Lower lobe of right lung (tissue), 2 donors: ENCODE measurements around the gene CGREF1. TPM values are rescaled to one million over a fixed set of nuclear protein-coding genes. Genes with fewer than 3 reads are reported as not detected.

ENCODE experiments used
- ATAC-seq, 2 donors: fragments of 200-7000 bp; cut with Tn5 transposase; one replicate each; pipeline ENCODE4 v1.9.1; 2020 to 2022; ENCODE audit warnings: mild to moderate bottlenecking in 2 of 2, moderate library complexity in 2 of 2
- DNase-seq: peaks from one replicate; pipeline ENCODE4 v3.0.0-alpha.2; 2020
- H3K27ac ChIP-seq: fragments of 200-600 bp; one replicate; pipeline ENCODE4 v1.8.0; 2022
- H3K27me3 ChIP-seq: fragments of 200-600 bp; one replicate; pipeline ENCODE4 v1.8.0; 2022; ENCODE audit warnings: low read depth
- H3K36me3 ChIP-seq: fragments of 200-600 bp; one replicate; pipeline ENCODE4 v1.8.0; 2022; ENCODE audit warnings: mild to moderate bottlenecking
- H3K4me1 ChIP-seq: fragments of 200-600 bp; one replicate; pipeline ENCODE4 v1.8.0; 2022
- H3K4me3 ChIP-seq: fragments of 200-600 bp; one replicate; pipeline ENCODE4 v1.8.0; 2022; ENCODE audit warnings: mild to moderate bottlenecking
- H3K9me3 ChIP-seq: fragments of 200-600 bp; one replicate; pipeline ENCODE4 v1.8.0; 2022
- intact Hi-C: fragments of 100-400 bp; cut with DNase I; formaldehyde crosslinking; loops from one replicate; pipeline ENCODE4 v1.11.0; 2022
- total RNA-seq: library from RNA; stranded (reverse); fragmentation: NEBNext Ultra II Directional; extraction: Animal tissue kit (Norgen Biotek cat#: 25700); gene quantifications from one replicate; pipeline ENCODE4 v1.2.1, GENCODE V29; 2021
- TF ChIP-seq, protein P1 (sequence below): fragments of 200-600 bp; IDR thresholded peaks from one replicate; pipeline ENCODE4 v1.8.0; 2022; ENCODE audit warnings: antibody characterized with exemption, mild to moderate bottlenecking
- donor health status: DM: no; HTN: yes; CAD: no; lungs with severe emphysema.

Gene CGREF1
- total RNA-seq, 1 donor from 2014 or later: 0.74 TPM

DNA sequence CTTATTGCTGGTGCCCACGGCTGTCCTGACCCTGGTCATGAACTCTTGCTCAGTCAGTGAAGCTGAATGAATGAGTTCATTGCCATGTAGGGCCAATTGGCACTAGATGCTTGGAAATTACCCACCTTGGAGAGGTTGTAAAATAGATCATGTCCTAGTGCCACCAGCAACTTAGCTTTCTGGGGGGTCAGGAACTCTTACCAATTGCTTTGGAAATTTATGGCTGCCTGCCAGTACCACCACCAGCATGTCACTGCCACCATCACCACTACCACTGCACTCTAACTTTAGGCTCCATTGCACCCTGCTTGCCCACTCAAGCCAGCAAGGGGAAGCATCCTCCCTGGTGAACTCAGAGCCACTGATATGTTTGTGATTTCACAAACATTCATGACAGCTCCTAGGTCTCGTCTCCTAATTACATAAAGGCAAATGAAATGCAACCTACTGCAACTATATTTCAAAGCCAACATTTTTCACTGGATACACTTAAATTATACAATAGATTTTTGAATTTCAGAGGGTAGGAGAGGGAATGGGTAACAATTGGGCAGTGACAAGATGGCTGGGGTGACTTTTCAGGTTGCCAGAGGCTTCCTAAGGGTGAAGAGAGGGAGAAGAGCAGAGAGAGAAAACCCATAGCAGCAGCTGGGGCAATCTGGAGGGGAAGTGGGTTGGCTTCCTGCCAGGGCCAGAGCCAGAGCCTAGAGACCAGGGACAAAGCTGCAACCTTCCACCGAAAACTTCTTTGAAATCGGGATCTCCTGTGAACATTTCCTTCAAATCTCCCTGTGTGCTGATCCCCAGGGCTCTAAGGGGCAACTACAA, 44.0 kb downstream of the CGREF1 start:
- peaks cover under 1% of the 10 kb centered on the region for H3K36me3 ChIP-seq
- intact Hi-C loops: no loop called here
- peak overlapping the region; percentile 7 for H3K27ac ChIP-seq
- DNase-seq: peak; percentile 72
- no peak for ATAC-seq
- no peak overlapping the region for H3K4me3 ChIP-seq
- no peaks in the 10 kb centered on the region for H3K27me3 ChIP-seq
- H3K9me3 ChIP-seq: no peaks in the 10 kb centered on the region
- TF ChIP-seq, protein P1, sequence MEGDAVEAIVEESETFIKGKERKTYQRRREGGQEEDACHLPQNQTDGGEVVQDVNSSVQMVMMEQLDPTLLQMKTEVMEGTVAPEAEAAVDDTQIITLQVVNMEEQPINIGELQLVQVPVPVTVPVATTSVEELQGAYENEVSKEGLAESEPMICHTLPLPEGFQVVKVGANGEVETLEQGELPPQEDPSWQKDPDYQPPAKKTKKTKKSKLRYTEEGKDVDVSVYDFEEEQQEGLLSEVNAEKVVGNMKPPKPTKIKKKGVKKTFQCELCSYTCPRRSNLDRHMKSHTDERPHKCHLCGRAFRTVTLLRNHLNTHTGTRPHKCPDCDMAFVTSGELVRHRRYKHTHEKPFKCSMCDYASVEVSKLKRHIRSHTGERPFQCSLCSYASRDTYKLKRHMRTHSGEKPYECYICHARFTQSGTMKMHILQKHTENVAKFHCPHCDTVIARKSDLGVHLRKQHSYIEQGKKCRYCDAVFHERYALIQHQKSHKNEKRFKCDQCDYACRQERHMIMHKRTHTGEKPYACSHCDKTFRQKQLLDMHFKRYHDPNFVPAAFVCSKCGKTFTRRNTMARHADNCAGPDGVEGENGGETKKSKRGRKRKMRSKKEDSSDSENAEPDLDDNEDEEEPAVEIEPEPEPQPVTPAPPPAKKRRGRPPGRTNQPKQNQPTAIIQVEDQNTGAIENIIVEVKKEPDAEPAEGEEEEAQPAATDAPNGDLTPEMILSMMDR: no peak
- H3K4me1 ChIP-seq: peaks cover 58% of the 10 kb centered on the region

DNA sequence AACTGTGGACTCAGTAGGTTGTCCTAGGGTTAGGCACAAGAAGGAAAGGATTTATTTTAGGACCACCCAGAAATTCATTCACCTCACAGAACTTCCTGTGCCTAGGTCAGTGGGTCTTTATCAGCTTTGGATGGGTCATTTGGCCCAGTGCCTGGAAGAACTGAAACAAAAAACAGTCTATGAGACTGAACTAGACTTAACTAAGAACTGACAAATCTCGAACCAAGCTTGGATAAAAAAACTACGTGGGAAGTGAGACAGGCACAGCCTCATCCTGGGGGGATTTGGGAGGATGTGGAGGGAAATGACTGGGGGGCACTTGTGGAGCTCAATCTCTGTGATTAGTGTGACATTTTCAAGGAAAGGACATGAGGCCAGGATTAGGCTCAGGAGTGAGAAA, 45.1 kb downstream of the CGREF1 start:
- Histone ChIP-seq H3K9me3 (no peaks in the 10 kb centered on the region), H3K4me3 (no peak overlapping the region), H3K4me1 (peaks cover 67% of the 10 kb centered on the region), H3K27ac (peak overlapping the region; percentile 7), H3K36me3 (peaks cover 12% of the 10 kb centered on the region), H3K27me3 (no peaks in the 10 kb centered on the region)
- intact Hi-C loops: no loop called here
- DNase-seq (no peak), ATAC-seq (no peak)
- TF ChIP-seq, protein P1: no peak

DNA sequence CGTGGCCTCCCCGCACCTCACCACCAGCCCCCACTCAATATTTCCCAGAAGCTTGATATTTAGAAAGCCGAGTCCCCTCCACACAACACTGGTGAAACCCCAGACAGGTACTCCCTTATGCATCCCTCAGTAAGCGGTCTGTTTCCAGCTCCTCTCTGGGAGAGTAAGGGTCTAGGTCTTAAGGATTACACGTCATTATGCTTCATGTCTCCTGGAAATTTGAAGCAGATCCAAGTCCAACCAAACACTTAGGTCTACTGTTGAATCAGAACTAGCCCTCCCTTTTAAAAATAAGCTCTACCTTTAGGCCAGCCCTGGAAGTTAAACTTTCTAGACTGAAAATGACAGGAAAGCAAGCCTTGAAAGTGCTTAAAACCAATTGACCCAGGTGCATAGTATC, 46.0 kb downstream of the CGREF1 start:
- H3K9me3 ChIP-seq: no peaks in the 10 kb centered on the region
- intact Hi-C loops: no loop called here
- no peak overlapping the region for H3K4me3 ChIP-seq
- H3K27me3 ChIP-seq: no peaks in the 10 kb centered on the region
- H3K36me3 ChIP-seq: peaks cover 21% of the 10 kb centered on the region
- no peak for DNase-seq
- TF ChIP-seq, protein P1: no peak
- H3K4me1 ChIP-seq: peaks cover 72% of the 10 kb centered on the region
- ATAC-seq: no peak
- H3K27ac ChIP-seq: peak overlapping the region; percentile 91

DNA sequence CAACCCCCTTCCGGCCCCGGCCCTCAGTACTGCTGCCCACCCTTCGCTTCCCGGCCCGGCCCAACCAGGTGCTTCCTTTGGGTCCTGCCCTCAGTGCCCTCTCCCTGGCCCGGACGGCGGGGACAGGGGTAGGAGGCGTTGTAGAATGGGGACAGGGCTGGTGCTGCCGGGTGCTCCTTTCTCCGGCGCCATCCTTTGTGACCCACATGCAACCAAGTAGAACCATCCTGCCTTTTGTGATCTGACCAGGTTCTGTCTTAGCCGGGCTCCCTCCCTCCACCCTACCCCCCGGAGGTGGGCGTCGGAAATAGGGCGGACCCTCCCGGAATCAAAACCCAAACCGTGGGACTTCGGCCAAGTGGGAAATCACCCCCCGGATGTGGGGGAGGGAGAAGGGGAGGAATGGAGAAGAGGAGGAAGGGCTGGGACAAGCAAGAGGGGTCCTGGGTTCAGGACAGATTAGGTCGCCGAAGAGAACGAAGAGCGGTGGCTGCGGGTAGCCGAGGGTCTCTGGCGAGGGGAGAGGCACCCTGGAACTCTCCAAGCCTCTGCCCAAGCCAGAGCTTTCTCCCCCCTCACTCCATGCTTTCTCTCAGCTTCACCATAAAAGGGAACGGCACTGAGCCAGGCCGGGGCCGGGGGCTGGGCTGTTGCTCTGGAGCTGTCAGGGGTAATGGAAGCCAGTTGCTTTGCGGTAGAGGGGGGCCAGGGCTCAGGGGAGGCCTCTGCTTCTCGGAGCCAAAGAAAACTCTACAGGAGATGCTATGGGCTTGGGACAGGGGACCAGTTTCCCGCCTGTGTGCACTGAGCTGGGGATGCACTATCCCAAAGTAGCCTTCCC, 46.7 kb downstream of the CGREF1 start:
- Histone ChIP-seq H3K9me3 (no peaks in the 10 kb centered on the region), H3K27me3 (no peaks in the 10 kb centered on the region), H3K36me3 (peaks cover 27% of the 10 kb centered on the region), H3K27ac (peak overlapping the region; percentile 91), H3K4me3 (peak overlapping the region; percentile 97), H3K4me1 (peaks cover 72% of the 10 kb centered on the region)
- DNase-seq (no peak), ATAC-seq (peak in 1 of 2 donors; percentile 20)
- intact Hi-C loops: no loop called here
- TF ChIP-seq, protein P1: no peak

DNA sequence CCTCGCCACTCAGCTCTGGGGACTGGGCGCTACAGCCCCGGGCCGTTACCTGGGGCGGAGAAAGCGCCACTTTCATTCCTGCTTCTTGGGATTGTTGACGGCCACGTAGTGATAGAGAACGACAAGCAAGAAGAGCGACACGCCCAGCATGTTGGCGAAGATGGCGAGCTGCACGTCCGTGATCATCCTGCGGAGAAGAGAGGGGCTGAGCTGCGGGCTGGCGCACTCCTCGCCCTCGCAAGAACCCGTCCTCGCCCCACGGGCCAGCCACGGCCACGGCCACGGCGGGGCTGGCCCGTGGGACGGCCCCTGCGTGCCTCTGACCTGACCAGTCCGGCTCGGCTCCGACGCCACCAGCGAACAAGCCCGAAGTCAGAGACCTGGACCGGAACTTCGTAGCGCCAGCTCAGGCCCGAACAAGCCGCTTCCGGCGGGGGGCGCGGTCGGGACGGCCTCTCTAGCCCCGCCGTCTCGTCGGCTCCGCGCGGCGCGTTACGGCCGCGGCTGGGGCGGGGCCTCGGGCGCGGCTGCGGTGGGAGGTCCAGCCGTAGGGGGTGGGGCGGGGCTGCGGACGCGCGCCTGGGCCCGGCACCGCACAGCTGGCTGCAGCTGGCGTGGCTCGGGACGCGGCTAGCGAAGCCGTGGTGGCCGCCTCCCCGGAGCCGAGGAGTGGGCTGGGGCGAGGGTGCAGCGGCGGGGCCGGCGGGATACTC, 47.5 kb downstream of the CGREF1 start, which contains the start of gene OST4:
OST4 (minus strand) TSS at position 378 of the 713 bp plus-strand sequence.
- Histone ChIP-seq H3K27ac (peak within 1 kb of the TSS; percentile 91), H3K27me3 (no peaks in the 10 kb centered on the region), H3K4me1 (peaks cover 69% of the 10 kb centered on the region), H3K4me3 (peak within 1 kb of the TSS; percentile 97), H3K9me3 (no peaks in the 10 kb centered on the region), H3K36me3 (peaks cover 30% of the 10 kb centered on the region)
- ATAC-seq: peak; percentile 98
- intact Hi-C loops: no loop called here
- TF ChIP-seq, protein P1: no peak
- DNase-seq: peak; percentile 96
